Fibroblast of lung (primary cell): ENCODE data around the gene SLC7A4. TPM values are rescaled to one million over a fixed set of nuclear protein-coding genes. Genes with fewer than 3 reads are reported as not detected.
"Not testable (repeated sequence)": the region's sequence is repeated elsewhere in the genome, so short reads cannot be mapped to it uniquely, and the experiment has no call there.

Experiments
- DNase-seq, 2 donors: peaks; one replicate each; pipeline versions ENCODE4 v3.0.0 to v3.0.0-alpha.2; 2010; ENCODE audit warnings: low read depth in 2 of 2
- H2AFZ ChIP-seq: 2 replicates; pipeline ENCODE4 v1.5.1; 2012; ENCODE audit warnings: low read length, control low read depth, inconsistent platforms
- H3K27ac ChIP-seq: 2 replicates; pipeline ENCODE4 v1.5.1; 2011; ENCODE audit warnings: low read length, control low read depth; ENCODE audit not compliant: insufficient read depth
- H3K27me3 ChIP-seq: 2 replicates; pipeline ENCODE4 v1.5.1; 2011; ENCODE audit warnings: mild to moderate bottlenecking, low read length; ENCODE audit not compliant: control insufficient read depth, insufficient read depth
- H3K36me3 ChIP-seq: 2 replicates; pipeline ENCODE4 v1.5.1; 2011; ENCODE audit warnings: low read length; ENCODE audit not compliant: control insufficient read depth, insufficient read depth
- H3K4me1 ChIP-seq: 2 replicates; pipeline ENCODE4 v1.5.1; 2011; ENCODE audit warnings: low read length; ENCODE audit not compliant: control insufficient read depth, insufficient read depth; ENCODE audit errors: extremely low read depth
- H3K4me2 ChIP-seq: 2 replicates; pipeline ENCODE4 v1.5.1; 2011; ENCODE audit warnings: low read length, control low read depth; ENCODE audit not compliant: insufficient read depth; ENCODE audit errors: extremely low read depth
- H3K4me3 ChIP-seq, 4 experiments: fragments of 200-600 bp in 1 of 4; sonication (generic) in 1 of 4; replicated peaks in 1 of 4; 2 replicates each; pipeline ENCODE4 v1.5.1; 2011 to 2016; ENCODE audit warnings: low read length in 4 of 4, low read depth in 3 of 4, mild to moderate bottlenecking in 3 of 4, control low read depth in 2 of 4, inconsistent platforms in 1 of 4, mixed read lengths in 1 of 4; ENCODE audit not compliant: insufficient read depth in 1 of 4; ENCODE audit errors: control extremely low read depth in 1 of 4
- H3K79me2 ChIP-seq: 2 replicates; pipeline ENCODE4 v1.5.1; 2012; ENCODE audit warnings: mild to moderate bottlenecking, low read length, inconsistent platforms; ENCODE audit not compliant: control insufficient read depth, insufficient read depth
- H3K9ac ChIP-seq: 2 replicates; pipeline ENCODE4 v1.5.1; 2011; ENCODE audit warnings: mild to moderate bottlenecking, low read length, control low read depth; ENCODE audit not compliant: insufficient read depth
- H3K9me3 ChIP-seq: 2 replicates; pipeline ENCODE4 v1.5.1; 2012; ENCODE audit warnings: low read depth, low read length; ENCODE audit not compliant: control insufficient read depth, insufficient read depth
- H4K20me1 ChIP-seq: 2 replicates; pipeline ENCODE4 v1.5.1; 2011; ENCODE audit warnings: low read length; ENCODE audit not compliant: control insufficient read depth, insufficient read depth; ENCODE audit errors: extremely low read depth
- EZH2 ChIP-seq: IDR thresholded peaks from 2 replicates; pipeline ENCODE4 v1.5.1; 2012; ENCODE audit warnings: low read length, control low read depth, mild to moderate bottlenecking; ENCODE audit errors: missing control alignments
- polyA plus RNA-seq, 2 donors: library from polyadenylated mRNA; depleted of rRNA in 1 of 2; stranded (reverse) in 1 of 2; unstranded in 1 of 2; fragments of >200 nt; gene quantifications; 2 replicates each; pipeline ENCODE4 v1.2.1, GENCODE V29; 2011 to 2012; ENCODE audit warnings: missing spikeins in 1 of 2
- total RNA-seq: library from RNA; depleted of rRNA; stranded (reverse); fragments of >200 nt; gene quantifications from 2 replicates; pipeline ENCODE4 v1.2.1, GENCODE V29; 2014
- TF ChIP-seq, protein P1 (sequence below), 2 donors: IDR thresholded peaks in 1 of 2; conservative IDR thresholded peaks in 1 of 2; 1 replicate in 1 of 2; 2 replicates in 1 of 2; pipeline ENCODE4 v1.5.1; 2011 to 2012; ENCODE audit warnings: low read length in 2 of 2, control low read depth in 1 of 2, inconsistent platforms in 1 of 2, low read depth in 1 of 2, mild to moderate bottlenecking in 1 of 2

SLC7A4 gene
- total and polyA plus RNA-seq, 2 donors (not counting 1 experiment from before 2014, with no cell fraction given) = 0.83 to 0.92 TPM

DNA sequence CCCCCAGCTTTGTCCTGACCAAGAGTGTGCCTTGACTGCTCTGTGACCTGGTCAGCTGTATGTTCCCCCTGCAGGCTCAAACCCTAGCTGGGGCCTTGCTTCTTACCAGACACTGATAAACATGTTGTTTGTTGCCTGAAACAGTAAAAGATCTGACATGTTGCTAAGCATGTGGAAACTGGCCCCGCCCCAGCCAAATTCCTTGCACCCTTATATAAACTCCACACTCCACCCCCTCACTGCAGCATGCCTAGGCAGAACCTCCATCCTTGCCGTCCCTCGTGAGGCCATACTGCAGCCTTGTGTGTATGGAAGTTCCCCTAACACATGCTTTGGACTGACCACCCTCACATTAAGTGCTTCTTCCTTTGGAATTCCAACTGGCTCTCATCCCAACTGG lies 40.7 kb upstream of the SLC7A4 start:
- H4K20me1 ChIP-seq = no peaks in the 10 kb centered on the region
- no peak overlapping the region for H3K4me2 ChIP-seq
- H3K27ac ChIP-seq = no peak overlapping the region
- no peak overlapping the region for H3K4me3 ChIP-seq
- no peak overlapping the region for H2AFZ ChIP-seq
- H3K27me3 ChIP-seq = no peaks in the 10 kb centered on the region
- DNase-seq = no peak
- H3K36me3 ChIP-seq = no peaks in the 10 kb centered on the region
- no peak for TF ChIP-seq EZH2
- TF ChIP-seq, protein P1, sequence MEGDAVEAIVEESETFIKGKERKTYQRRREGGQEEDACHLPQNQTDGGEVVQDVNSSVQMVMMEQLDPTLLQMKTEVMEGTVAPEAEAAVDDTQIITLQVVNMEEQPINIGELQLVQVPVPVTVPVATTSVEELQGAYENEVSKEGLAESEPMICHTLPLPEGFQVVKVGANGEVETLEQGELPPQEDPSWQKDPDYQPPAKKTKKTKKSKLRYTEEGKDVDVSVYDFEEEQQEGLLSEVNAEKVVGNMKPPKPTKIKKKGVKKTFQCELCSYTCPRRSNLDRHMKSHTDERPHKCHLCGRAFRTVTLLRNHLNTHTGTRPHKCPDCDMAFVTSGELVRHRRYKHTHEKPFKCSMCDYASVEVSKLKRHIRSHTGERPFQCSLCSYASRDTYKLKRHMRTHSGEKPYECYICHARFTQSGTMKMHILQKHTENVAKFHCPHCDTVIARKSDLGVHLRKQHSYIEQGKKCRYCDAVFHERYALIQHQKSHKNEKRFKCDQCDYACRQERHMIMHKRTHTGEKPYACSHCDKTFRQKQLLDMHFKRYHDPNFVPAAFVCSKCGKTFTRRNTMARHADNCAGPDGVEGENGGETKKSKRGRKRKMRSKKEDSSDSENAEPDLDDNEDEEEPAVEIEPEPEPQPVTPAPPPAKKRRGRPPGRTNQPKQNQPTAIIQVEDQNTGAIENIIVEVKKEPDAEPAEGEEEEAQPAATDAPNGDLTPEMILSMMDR (conservative IDR thresholded peaks at IDR 0.05 in 1 of 2, IDR thresholded peaks at IDR 0.05 in 1 of 2; ENCODE audit: low read depth in 1 of 2, low read length in 2 of 2) = no peak
- no peaks in the 10 kb centered on the region for H3K9me3 ChIP-seq
- H3K4me1 ChIP-seq = peaks cover 4% of the 10 kb centered on the region
- no peak overlapping the region for H3K9ac ChIP-seq
- no peaks in the 10 kb centered on the region for H3K79me2 ChIP-seq

DNA sequence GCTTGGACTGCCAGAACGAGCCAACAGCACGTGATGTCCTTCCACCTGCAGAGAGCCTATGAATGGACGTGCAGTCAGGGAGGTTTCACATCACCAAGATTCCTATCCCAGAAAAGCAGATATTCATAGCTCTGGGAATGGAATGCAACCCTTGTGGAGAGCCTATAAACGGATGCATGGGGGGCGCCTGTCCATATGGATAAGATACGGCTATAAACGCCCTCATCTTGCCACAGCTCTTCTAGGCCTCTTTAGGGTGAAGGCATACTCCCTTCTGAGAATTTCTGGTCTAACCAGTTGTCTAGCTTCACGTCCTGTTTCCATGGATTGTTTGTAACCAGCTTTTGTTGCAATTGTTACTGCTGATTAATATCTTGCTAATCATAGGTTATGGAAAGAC lies 39.4 kb upstream of the SLC7A4 start:
- H3K79me2 ChIP-seq, H4K20me1 ChIP-seq, H3K4me2 ChIP-seq, H2AFZ ChIP-seq, H3K27me3 ChIP-seq, H3K9ac ChIP-seq, H3K36me3 ChIP-seq, H3K9me3 ChIP-seq, DNase-seq, H3K4me3 ChIP-seq, H3K27ac ChIP-seq, H3K4me1 ChIP-seq: not testable (repeated sequence)

DNA sequence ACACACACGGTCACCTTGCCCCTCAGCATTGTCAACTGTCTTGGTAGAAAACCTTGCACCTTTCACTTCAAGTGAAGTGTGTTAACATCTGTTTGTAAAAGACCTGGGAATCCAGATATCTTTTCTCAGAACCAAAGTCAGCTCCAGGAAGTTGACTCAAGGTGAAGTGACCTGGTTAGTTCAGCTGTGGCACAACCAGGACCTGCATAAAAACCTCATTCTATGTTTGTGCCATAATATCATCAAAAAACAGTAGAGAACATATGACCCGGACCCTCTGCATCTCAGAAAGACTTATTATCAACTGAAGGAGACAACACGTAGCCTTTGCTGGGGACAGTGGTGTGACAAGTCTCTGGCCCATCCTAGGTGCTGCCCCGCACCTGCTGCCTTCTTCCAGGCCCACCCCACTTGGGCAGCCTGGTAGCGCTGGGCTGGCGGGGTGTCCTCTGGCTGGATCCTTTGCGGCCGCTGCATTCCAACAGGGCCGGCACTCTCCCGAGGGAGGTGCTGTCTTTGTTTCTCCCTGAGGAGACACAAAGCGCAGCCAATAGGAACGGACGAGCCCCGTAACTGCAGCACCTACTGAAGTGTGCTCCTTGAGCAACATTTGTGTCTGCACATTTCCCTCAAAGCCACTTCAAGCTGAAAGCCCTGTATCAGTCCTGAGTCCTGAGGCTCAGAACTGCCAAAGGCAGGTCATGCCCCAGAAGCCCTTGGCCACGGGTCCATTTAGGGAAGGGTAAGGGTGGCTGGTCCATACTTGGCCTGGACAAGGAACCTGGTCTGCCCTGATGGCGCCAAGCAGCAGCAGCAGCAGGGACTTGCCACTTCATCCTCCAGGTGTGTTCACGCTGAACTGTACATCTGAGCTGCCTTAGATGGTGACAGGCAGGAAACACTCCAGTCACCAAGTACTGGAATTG lies 38.6 kb upstream of the SLC7A4 start:
- no peak overlapping the region for H3K27ac ChIP-seq
- H2AFZ ChIP-seq = no peak overlapping the region
- H4K20me1 ChIP-seq = no peaks in the 10 kb centered on the region
- no peak overlapping the region for H3K4me2 ChIP-seq
- H3K9me3 ChIP-seq = no peaks in the 10 kb centered on the region
- TF ChIP-seq, protein P1 (conservative IDR thresholded peaks at IDR 0.05 in 1 of 2, IDR thresholded peaks at IDR 0.05 in 1 of 2; ENCODE audit: low read depth in 1 of 2, low read length in 2 of 2) = no peak
- TF ChIP-seq EZH2 = no peak
- no peak overlapping the region for H3K4me3 ChIP-seq
- H3K9ac ChIP-seq = no peak overlapping the region
- no peaks in the 10 kb centered on the region for H3K27me3 ChIP-seq
- H3K79me2 ChIP-seq = no peaks in the 10 kb centered on the region
- H3K36me3 ChIP-seq = no peaks in the 10 kb centered on the region
- H3K4me1 ChIP-seq = peaks cover 4% of the 10 kb centered on the region
- DNase-seq = no peak
